ENCODE data around the gene DNAJA3.

The DNAJA3 gene

GRCh38 chr16:4435337-4436067, 9.8 kb downstream of the DNAJA3 start:
- TF ChIP-seq ZC3H10 (CRISPR knock-in tag; IDR thresholded peaks at IDR 0.05) (no peak), CSDC2 (CRISPR knock-in tag; IDR thresholded peaks at IDR 0.05) (no peak), RARB (CRISPR knock-in tag; IDR thresholded peaks at IDR 0.05) (no peak), BACH2 (CRISPR knock-in tag; IDR thresholded peaks at IDR 0.05; ENCODE audit: borderline replicate concordance) (no peak), CREB5 (CRISPR knock-in tag; IDR thresholded peaks at IDR 0.05; ENCODE audit: low read depth) (no peak), OSR1 (CRISPR knock-in tag; IDR thresholded peaks at IDR 0.05) (no peak)
- ATAC-seq: no peak

- no peak for TF ChIP-seq ZC3H10 (CRISPR knock-in tag; IDR thresholded peaks at IDR 0.05)
- no peak for TF ChIP-seq PPARA (CRISPR knock-in tag; IDR thresholded peaks at IDR 0.05; ENCODE audit: borderline replicate concordance)
- no peak for TF ChIP-seq TCF4 (CRISPR knock-in tag; IDR thresholded peaks at IDR 0.05; ENCODE audit: borderline replicate concordance)
- no peak for TF ChIP-seq CSRNP3 (CRISPR knock-in tag; IDR thresholded peaks at IDR 0.05)
- TF ChIP-seq ZFP3 (CRISPR knock-in tag; IDR thresholded peaks at IDR 0.05): no peak
- TF ChIP-seq ZNF70 (CRISPR knock-in tag; IDR thresholded peaks at IDR 0.05): no peak
- TF ChIP-seq TSHZ2 (CRISPR knock-in tag; IDR thresholded peaks at IDR 0.05): no peak
- TF ChIP-seq SNAI2 (CRISPR knock-in tag; IDR thresholded peaks at IDR 0.05): no peak
- TF ChIP-seq ZFP30 (CRISPR knock-in tag; IDR thresholded peaks at IDR 0.05): no peak
- TF ChIP-seq ESRRG (CRISPR knock-in tag; IDR thresholded peaks at IDR 0.05): no peak
- no peak for TF ChIP-seq ZNF8 (CRISPR knock-in tag; IDR thresholded peaks at IDR 0.05)
- no peak for TF ChIP-seq TOX (CRISPR knock-in tag; IDR thresholded peaks at IDR 0.05; ENCODE audit: borderline replicate concordance)
- TF ChIP-seq BACH2 (CRISPR knock-in tag; IDR thresholded peaks at IDR 0.05; ENCODE audit: borderline replicate concordance): no peak
- no peak for TF ChIP-seq CREB5 (CRISPR knock-in tag; IDR thresholded peaks at IDR 0.05; ENCODE audit: low read depth)
- no peak for TF ChIP-seq ZNF565 (CRISPR knock-in tag; conservative IDR thresholded peaks at IDR 0.05; ENCODE audit: low read depth)
- no peak for TF ChIP-seq GLIS3 (CRISPR knock-in tag; IDR thresholded peaks at IDR 0.05)
- TF ChIP-seq PATZ1 (CRISPR knock-in tag; IDR thresholded peaks at IDR 0.05; ENCODE audit: borderline replicate concordance): no peak
- TF ChIP-seq CSDC2 (CRISPR knock-in tag; IDR thresholded peaks at IDR 0.05): no peak
- no peak for ATAC-seq
Measured at GRCh38 chr16:4437366-4437765, 11.7 kb downstream of the DNAJA3 start.

- no peak for ATAC-seq
- TF ChIP-seq ARNTL (CRISPR knock-in tag; IDR thresholded peaks at IDR 0.05; ENCODE audit: borderline replicate concordance, low read depth) (no peak), ZNF70 (CRISPR knock-in tag; IDR thresholded peaks at IDR 0.05) (no peak), TCF4 (CRISPR knock-in tag; IDR thresholded peaks at IDR 0.05; ENCODE audit: borderline replicate concordance) (no peak), ISL1 (CRISPR knock-in tag; IDR thresholded peaks at IDR 0.05) (no peak), ESRRG (CRISPR knock-in tag; IDR thresholded peaks at IDR 0.05) (no peak), SNAI2 (CRISPR knock-in tag; IDR thresholded peaks at IDR 0.05) (no peak), CSDC2 (CRISPR knock-in tag; IDR thresholded peaks at IDR 0.05) (no peak), PPARA (CRISPR knock-in tag; IDR thresholded peaks at IDR 0.05; ENCODE audit: borderline replicate concordance) (no peak), ZNF565 (CRISPR knock-in tag; conservative IDR thresholded peaks at IDR 0.05; ENCODE audit: low read depth) (no peak), GLIS3 (CRISPR knock-in tag; IDR thresholded peaks at IDR 0.05) (no peak), POU6F1 (CRISPR knock-in tag; IDR thresholded peaks at IDR 0.05; ENCODE audit: borderline replicate concordance, low read depth) (no peak), TSHZ2 (CRISPR knock-in tag; IDR thresholded peaks at IDR 0.05) (no peak)
Measured at GRCh38 chr16:4442371-4442770, 16.7 kb downstream of the DNAJA3 start.
